Lower leg skin (tissue), 3 donors: ENCODE data around the gene NT5DC3.

Source experiments
- POLR2A ChIP-seq, 2 donors: fragments of 450-650 bp; IDR thresholded peaks; one replicate each; pipeline ENCODE4 v1.6.1; 2016 to 2017; ENCODE audit warnings: antibody characterized with exemption in 2 of 2, mild to moderate bottlenecking in 1 of 2, moderate library complexity in 1 of 2
- TF ChIP-seq, protein P1 (sequence below), 3 donors: fragments of 450-650 bp; IDR thresholded peaks; one replicate each; pipeline ENCODE4 v1.5.1; 2016; ENCODE audit warnings: antibody characterized with exemption in 3 of 3, mild to moderate bottlenecking in 3 of 3, moderate library complexity in 2 of 3

DNA sequence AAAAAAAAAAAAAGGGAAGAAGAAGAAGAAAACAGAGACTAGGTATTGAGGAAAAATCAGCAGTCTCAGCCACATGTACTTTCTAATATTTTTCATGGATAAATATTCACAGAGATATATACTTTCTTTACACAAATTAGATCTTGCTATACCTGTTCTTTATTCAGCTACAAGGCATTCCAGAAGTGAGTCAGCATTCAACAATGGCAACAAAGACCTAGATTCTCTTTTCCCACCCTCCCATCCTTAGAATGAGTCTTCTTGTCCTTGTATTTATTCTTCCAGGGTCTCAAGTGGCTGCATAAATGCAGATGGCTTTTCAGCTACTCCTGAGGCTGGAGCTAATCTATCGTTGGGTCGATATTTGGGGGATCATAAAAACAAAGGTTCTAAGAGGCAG lies 93.0 kb downstream of the NT5DC3 start:
- TF ChIP-seq, protein P1, sequence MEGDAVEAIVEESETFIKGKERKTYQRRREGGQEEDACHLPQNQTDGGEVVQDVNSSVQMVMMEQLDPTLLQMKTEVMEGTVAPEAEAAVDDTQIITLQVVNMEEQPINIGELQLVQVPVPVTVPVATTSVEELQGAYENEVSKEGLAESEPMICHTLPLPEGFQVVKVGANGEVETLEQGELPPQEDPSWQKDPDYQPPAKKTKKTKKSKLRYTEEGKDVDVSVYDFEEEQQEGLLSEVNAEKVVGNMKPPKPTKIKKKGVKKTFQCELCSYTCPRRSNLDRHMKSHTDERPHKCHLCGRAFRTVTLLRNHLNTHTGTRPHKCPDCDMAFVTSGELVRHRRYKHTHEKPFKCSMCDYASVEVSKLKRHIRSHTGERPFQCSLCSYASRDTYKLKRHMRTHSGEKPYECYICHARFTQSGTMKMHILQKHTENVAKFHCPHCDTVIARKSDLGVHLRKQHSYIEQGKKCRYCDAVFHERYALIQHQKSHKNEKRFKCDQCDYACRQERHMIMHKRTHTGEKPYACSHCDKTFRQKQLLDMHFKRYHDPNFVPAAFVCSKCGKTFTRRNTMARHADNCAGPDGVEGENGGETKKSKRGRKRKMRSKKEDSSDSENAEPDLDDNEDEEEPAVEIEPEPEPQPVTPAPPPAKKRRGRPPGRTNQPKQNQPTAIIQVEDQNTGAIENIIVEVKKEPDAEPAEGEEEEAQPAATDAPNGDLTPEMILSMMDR (IDR thresholded peaks at IDR 0.05) = no peak
- TF ChIP-seq POLR2A (IDR thresholded peaks at IDR 0.05) = no peak
